GM12801 (cell line): ENCODE data around the gene DNAH8.

Experiments used
- TF ChIP-seq, protein P1 (sequence below): IDR thresholded peaks from one replicate; pipeline ENCODE4 v1.5.1; 2011; ENCODE audit warnings: control low read depth; ENCODE audit not compliant: insufficient read length; ENCODE audit errors: extremely low read depth

The DNAH8 gene

DNA sequence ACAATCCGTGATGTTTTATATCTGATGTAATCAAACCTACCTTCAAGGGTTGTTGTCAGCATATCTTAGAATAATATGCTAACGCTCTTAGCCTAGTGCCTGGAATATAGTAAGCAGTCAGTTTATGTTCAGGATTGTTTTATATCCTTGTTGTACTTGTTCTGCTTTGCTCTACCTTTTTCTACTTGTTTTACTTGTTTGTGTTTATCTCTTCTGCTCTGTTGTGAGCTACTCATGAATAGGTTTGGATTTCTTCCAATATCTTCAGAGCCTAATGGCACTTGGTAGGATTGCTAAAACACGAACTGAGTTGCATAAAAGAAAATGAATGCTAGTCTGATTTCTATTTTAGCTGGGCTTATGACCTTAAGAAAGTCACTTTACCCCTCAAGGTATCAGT is 40.1 kb downstream of the DNAH8 start:
- TF ChIP-seq, protein P1, sequence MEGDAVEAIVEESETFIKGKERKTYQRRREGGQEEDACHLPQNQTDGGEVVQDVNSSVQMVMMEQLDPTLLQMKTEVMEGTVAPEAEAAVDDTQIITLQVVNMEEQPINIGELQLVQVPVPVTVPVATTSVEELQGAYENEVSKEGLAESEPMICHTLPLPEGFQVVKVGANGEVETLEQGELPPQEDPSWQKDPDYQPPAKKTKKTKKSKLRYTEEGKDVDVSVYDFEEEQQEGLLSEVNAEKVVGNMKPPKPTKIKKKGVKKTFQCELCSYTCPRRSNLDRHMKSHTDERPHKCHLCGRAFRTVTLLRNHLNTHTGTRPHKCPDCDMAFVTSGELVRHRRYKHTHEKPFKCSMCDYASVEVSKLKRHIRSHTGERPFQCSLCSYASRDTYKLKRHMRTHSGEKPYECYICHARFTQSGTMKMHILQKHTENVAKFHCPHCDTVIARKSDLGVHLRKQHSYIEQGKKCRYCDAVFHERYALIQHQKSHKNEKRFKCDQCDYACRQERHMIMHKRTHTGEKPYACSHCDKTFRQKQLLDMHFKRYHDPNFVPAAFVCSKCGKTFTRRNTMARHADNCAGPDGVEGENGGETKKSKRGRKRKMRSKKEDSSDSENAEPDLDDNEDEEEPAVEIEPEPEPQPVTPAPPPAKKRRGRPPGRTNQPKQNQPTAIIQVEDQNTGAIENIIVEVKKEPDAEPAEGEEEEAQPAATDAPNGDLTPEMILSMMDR = no peak

DNA sequence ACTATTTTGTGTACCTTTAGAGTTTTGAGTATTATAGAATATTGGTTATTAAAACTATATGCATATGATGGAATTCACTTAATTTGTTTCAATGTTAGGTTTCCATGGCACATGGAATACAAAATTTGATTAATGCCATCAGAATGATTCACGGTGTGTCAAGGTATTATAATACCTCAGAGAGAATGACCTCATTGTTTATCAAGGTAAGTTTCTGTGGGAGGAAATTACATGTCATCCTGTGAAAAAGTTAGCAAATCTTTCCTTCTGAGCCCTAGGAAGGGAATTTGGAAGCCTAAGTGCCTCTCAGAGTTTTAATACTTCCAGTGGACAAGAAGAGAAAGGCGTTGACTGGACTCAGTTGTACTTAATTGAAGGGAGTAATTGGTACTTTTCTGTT is 40.8 kb downstream of the DNAH8 start:
- TF ChIP-seq, protein P1 = no peak

DNA sequence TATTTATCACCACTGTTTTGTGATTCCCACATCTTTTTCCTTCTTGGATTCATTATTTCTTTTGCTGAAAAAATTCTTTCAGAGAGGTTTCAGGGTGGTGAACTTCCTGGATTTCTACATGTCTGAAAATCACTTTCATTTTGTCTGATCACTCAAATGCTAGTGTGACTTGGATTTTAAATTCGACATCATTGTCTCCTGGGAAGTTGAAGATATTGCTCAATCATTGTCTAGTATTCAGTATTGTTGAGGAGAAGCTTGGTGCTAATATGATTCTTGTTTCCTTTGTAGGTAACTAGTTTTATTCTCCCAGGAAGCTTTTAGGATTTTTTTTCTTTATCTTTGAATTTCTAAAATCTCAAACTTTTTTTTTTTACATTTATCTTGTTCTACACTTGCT is 45.0 kb downstream of the DNAH8 start:
- TF ChIP-seq, protein P1 = no peak

DNA sequence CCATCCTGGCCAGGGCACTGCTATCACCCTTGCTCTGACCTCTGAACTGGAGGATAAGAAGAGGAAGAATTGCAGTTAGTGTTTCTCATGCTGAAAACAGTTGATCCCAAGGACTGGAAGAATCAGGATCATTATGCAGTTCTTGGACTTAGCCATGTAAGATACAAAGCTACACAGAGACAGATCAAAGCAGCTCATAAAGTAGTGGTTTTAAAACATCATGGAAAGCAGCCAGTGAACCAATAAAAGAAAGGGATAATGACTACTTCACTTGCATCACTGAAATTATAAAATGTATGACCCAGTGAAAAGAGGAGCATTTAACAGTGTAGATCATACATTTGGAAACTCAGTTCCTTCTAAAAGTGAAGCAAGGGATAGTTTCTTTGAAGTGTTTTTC is 47.7 kb downstream of the DNAH8 start:
- TF ChIP-seq, protein P1 = no peak

DNA sequence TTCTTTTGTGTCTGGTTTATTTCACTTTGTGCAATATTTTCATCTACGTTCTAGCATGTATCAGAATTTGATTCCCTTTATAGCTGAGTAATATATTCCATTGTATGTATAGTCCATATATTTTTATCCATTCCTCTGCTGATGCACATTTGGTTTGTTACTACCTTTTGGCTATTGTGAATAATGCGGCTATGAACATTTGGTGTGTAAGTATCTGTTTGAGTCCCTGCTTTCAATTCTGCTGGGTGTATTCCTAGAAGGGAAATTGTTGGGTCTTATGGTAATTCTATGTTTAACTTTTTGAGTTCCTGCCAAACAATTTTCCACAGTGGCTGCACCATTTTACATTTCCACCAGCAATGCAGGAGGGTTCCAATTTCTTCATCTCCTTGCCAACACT is 52.4 kb downstream of the DNAH8 start:
- TF ChIP-seq, protein P1 = no peak

DNA sequence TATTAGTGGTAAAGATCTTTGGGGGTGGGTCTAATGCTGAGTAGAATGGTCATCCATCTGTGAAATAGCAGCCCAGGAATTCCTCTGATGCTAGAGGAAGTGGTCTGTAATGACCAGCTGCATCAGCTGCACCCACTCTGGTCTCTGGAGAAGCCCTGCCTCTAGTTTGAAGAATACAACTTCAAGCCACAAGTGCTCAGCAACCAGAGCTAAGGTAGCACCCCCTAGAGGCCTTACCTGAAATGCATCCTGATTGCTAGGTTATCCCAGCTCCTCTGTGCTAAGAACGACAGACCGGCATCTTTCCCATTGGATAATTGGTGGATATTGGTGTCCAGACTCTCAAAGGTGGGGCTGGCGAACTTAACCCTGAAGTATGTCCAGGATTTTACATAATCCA is 58.2 kb downstream of the DNAH8 start:
- TF ChIP-seq, protein P1 = no peak

DNA sequence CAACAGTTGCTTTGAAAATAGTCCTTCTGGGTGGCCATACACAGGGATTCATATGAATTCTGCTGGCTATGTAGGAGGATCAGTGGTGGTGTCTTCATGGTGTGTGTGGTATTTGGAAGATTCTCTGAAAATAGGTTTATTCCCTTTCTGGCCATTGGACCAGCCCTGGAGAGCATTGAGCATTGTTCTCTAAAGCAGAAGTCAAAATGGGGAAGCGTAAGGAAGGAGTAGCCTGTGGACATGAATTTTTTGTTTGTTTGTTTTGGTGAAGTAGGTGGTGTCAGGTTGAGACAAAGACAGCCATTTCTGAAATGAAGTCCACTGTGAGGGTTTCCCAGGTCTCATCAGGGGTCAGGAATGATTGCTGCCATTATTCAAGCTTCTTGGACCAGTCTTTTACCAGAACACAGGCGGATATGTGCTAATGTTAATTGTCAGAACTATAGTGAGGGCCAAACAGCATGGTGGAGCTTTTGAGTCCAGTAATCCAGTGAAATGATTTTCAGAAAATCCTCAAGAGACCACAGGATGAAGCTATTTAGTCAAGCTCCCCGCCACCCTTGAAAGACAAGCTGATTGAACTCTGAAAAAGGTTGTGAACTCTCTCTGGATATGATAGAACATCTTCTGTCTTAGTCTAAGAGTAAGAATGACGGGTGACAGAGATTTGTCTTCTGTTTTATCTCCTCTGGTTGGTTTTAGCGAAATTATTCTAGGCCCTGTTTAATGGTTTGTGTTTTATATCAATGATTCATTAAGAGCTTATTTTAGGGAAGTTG is 60.0 kb downstream of the DNAH8 start:
- TF ChIP-seq, protein P1 = no peak
